IPS-18c (cell line): Measurements from ENCODE around the gene ANKRD37.
A peak's percentile ranks its signal among the peaks of the same experiment; 100 is the strongest.

Experiments
- H3K4me3 ChIP-seq: 2 replicates; pipeline ENCODE4 v1.7.0; 2013; ENCODE audit warnings: low read depth, mild to moderate bottlenecking, low read length, moderate library complexity; ENCODE audit not compliant: insufficient read depth
- H3K9me3 ChIP-seq: one replicate; pipeline ENCODE4 v1.6.1; 2013; ENCODE audit warnings: mild to moderate bottlenecking, low read length, moderate library complexity; ENCODE audit not compliant: control insufficient read depth, insufficient read depth

The ANKRD37 gene

GRCh38 chr4:185374027-185374426, 22.6 kb upstream of the ANKRD37 start:
- no peaks in the 10 kb centered on the region for H3K9me3 ChIP-seq
- no peak overlapping the region for H3K4me3 ChIP-seq

GRCh38 chr4:185374573-185374972, 22.1 kb upstream of the ANKRD37 start:
- H3K4me3 ChIP-seq: no peak overlapping the region
- no peaks in the 10 kb centered on the region for H3K9me3 ChIP-seq

GRCh38 chr4:185378264-185378663, 18.4 kb upstream of the ANKRD37 start:
- no peak overlapping the region for H3K4me3 ChIP-seq
- H3K9me3 ChIP-seq: no peaks in the 10 kb centered on the region

GRCh38 chr4:185379326-185380295, 17.0 kb upstream of the ANKRD37 start:
- H3K4me3 ChIP-seq: no peak overlapping the region
- H3K9me3 ChIP-seq: no peaks in the 10 kb centered on the region

GRCh38 chr4:185380320-185380719, 16.3 kb upstream of the ANKRD37 start:
- H3K9me3 ChIP-seq: no peaks in the 10 kb centered on the region

GRCh38 chr4:185381288-185382196, 15.1 kb upstream of the ANKRD37 start:
- Histone ChIP-seq H3K4me3 (no peak overlapping the region), H3K9me3 (no peaks in the 10 kb centered on the region)

More at GRCh38 chr4:185380320-185380719, 16.3 kb upstream of the ANKRD37 start:
- H3K4me3 ChIP-seq: no peak overlapping the region

GRCh38 chr4:185382754-185383153, 13.9 kb upstream of the ANKRD37 start:
- Histone ChIP-seq H3K4me3 (no peak overlapping the region), H3K9me3 (no peaks in the 10 kb centered on the region)

- no peak overlapping the region for H3K4me3 ChIP-seq
Observed at GRCh38 chr4:185383451-185383850, 13.2 kb upstream of the ANKRD37 start.

GRCh38 chr4:185384061-185384460, 12.6 kb upstream of the ANKRD37 start:
- no peaks in the 10 kb centered on the region for H3K9me3 ChIP-seq
- H3K4me3 ChIP-seq: no peak overlapping the region

More at GRCh38 chr4:185383451-185383850, 13.2 kb upstream of the ANKRD37 start:
- H3K9me3 ChIP-seq: no peaks in the 10 kb centered on the region

- H3K4me3 ChIP-seq: no peak overlapping the region
Observed at GRCh38 chr4:185384930-185385331, 11.7 kb upstream of the ANKRD37 start.

GRCh38 chr4:185387957-185388356, 8.7 kb upstream of the ANKRD37 start:
- Histone ChIP-seq H3K4me3 (no peak overlapping the region), H3K9me3 (no peaks in the 10 kb centered on the region)

More at GRCh38 chr4:185384930-185385331, 11.7 kb upstream of the ANKRD37 start:
- H3K9me3 ChIP-seq: no peaks in the 10 kb centered on the region

- Histone ChIP-seq H3K9me3 (no peaks in the 10 kb centered on the region), H3K4me3 (no peak overlapping the region)
Observed at GRCh38 chr4:185390941-185391340, 5.7 kb upstream of the ANKRD37 start.

GRCh38 chr4:185392156-185392555, 4.5 kb upstream of the ANKRD37 start:
- Histone ChIP-seq H3K9me3 (no peaks in the 10 kb centered on the region), H3K4me3 (no peak overlapping the region)

- no peak overlapping the region for H3K4me3 ChIP-seq
- no peaks in the 10 kb centered on the region for H3K9me3 ChIP-seq
Observed at GRCh38 chr4:185394568-185395237, 1.9 kb upstream of the ANKRD37 start.

- Histone ChIP-seq H3K9me3 (no peaks in the 10 kb centered on the region), H3K4me3 (peak within 1 kb of the TSS; percentile 71)
Observed at GRCh38 chr4:185395238-185395955, 1.2 kb upstream of the ANKRD37 start, which contains the start of gene LRP2BP. Gene LRP2BP (minus strand): TSS chr4:185395924. CDS start chr4:185378186, 17,738 bp downstream.

- peak overlapping the region; percentile 71 for H3K4me3 ChIP-seq
Observed at GRCh38 chr4:185395956-185396723, 501 bp upstream of the ANKRD37 start.

More at GRCh38 chr4:185395956-185396723, 501 bp upstream of the ANKRD37 start:
- no peaks in the 10 kb centered on the region for H3K9me3 ChIP-seq
